Endodermal cell (in vitro differentiated cells): Measurements from ENCODE around the gene MVD. TPM values are rescaled to one million over a fixed set of nuclear protein-coding genes. Genes with fewer than 3 reads are reported as not detected.

Source experiments
- DNase-seq: peaks from one replicate; pipeline ENCODE4 v3.0.0-alpha.2; 2017
- H3K27ac ChIP-seq: 2 replicates; pipeline ENCODE4 v1.5.1; 2013; ENCODE audit warnings: mild to moderate bottlenecking, low read depth, low read length, moderate library complexity
- H3K27me3 ChIP-seq: 2 replicates; pipeline ENCODE4 v1.6.1; 2013; ENCODE audit warnings: mild to moderate bottlenecking, low read length, moderate library complexity; ENCODE audit not compliant: insufficient read depth, control insufficient read depth, poor library complexity, severe bottlenecking
- H3K36me3 ChIP-seq: 2 replicates; pipeline ENCODE4 v1.7.0; 2013; ENCODE audit warnings: mild to moderate bottlenecking, low read length, moderate library complexity; ENCODE audit not compliant: control insufficient read depth, insufficient read depth
- H3K4me1 ChIP-seq: one replicate; pipeline ENCODE4 v1.7.0; 2013; ENCODE audit warnings: low read length; ENCODE audit not compliant: control insufficient read depth, insufficient read depth
- H3K4me3 ChIP-seq: 2 replicates; pipeline ENCODE4 v1.5.1; 2013; ENCODE audit warnings: mild to moderate bottlenecking, low read length, moderate library complexity
- H3K9ac ChIP-seq: 2 replicates; pipeline ENCODE4 v1.6.1; 2013; ENCODE audit warnings: mild to moderate bottlenecking, low read length, moderate library complexity; ENCODE audit not compliant: poor library complexity, severe bottlenecking; ENCODE audit errors: extremely low read depth
- H3K9me3 ChIP-seq: 2 replicates; pipeline ENCODE4 v1.6.1; 2013; ENCODE audit warnings: mild to moderate bottlenecking, low read length, moderate library complexity; ENCODE audit not compliant: control insufficient read depth
- H3K27ac Mint-ChIP-seq: 2 replicates; pipeline ENCODE4 v1.8.0; 2020; ENCODE audit warnings: mixed read lengths
- H3K27me3 Mint-ChIP-seq: 2 replicates; pipeline ENCODE4 v1.8.0; 2021; ENCODE audit warnings: mild to moderate bottlenecking, mixed read lengths; ENCODE audit not compliant: insufficient read depth
- H3K36me3 Mint-ChIP-seq: 2 replicates; pipeline ENCODE4 v1.8.0; 2020; ENCODE audit warnings: low read depth, mixed read lengths
- H3K4me1 Mint-ChIP-seq: 2 replicates; pipeline ENCODE4 v1.8.0; 2020; ENCODE audit warnings: mixed read lengths
- H3K4me3 Mint-ChIP-seq: 2 replicates; pipeline ENCODE4 v1.8.0; 2020; ENCODE audit warnings: mild to moderate bottlenecking, moderate library complexity, mixed read lengths
- H3K9me3 Mint-ChIP-seq: 2 replicates; pipeline ENCODE4 v1.8.0; 2020; ENCODE audit warnings: mild to moderate bottlenecking, mixed read lengths
- WGBS, 2 experiments: methylation state at CpG; one replicate each; pipeline versions ENCODE4 v1.1.5 to v1.1.7; 2013; ENCODE audit warnings: missing lambda C conversion rate in 2 of 2, mixed read lengths in 1 of 2; ENCODE audit not compliant: insufficient coverage in 1 of 2, insufficient read length in 1 of 2; 5-methylcytosine and 5-hydroxymethylcytosine counted together
- total RNA-seq, 2 donors: library from RNA; stranded (reverse); fragmentation: NEBNext Ultra II Directional in 1 of 2; extraction: Animal tissue kit (Norgen Biotek cat#: 25700) in 1 of 2; gene quantifications; 2 replicates in 1 of 2; 3 replicates in 1 of 2; pipeline ENCODE4 v1.2.1, GENCODE V29; 2021
- TF ChIP-seq, protein P1 (sequence below): fragments of 200-600 bp; sonication (generic); conservative IDR thresholded peaks from 2 replicates; pipeline ENCODE4 v1.5.0; 2021; ENCODE audit warnings: antibody characterized with exemption, mild to moderate bottlenecking

Gene MVD
- total RNA-seq, 2 donors from 2014 or later, result 79.8 to 81.4 TPM

DNA sequence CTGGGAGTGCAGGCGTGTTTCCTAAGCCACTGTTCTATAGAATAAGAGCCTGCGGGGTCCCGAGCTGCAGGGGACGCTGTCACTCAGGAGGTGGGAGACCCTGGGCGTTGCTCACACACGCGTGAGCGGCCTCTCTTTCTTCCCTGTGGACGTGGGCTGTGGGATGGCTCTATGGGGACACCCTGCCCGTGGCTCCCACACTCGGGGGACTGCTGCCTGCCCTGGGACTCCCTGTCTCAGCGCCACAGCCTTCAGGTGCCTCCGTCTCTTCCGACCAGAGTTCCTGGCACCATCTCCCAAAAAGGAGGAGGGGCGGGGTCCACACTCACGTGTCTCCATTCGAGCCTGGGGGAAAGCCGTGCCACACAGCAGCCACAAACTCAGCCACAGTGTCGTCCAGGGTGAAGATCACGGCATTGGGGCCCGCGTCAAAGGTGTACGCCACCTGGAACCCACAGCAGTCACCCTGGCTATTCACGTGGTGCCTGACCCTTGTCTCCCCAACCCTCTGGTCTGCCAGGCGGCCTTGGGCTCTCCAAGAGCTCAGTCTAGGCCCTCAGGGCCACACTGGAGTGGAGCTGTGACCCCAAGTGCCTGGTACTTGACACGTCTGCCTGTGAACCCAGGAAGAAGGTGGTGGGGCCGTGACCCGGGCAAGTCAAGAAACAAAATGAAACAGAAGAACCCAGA is 8.4 kb downstream of the MVD start:
- no peaks in the 10 kb centered on the region for H3K9me3 Mint-ChIP-seq
- no peak overlapping the region for H3K9ac ChIP-seq
- H3K36me3 Mint-ChIP-seq, result peaks cover 15% of the 10 kb centered on the region
- H3K27me3 Mint-ChIP-seq, result no peaks in the 10 kb centered on the region
- peaks cover 5% of the 10 kb centered on the region for H3K36me3 ChIP-seq
- no peak overlapping the region for H3K27ac Mint-ChIP-seq
- WGBS, 2 experiments, result 91 to 93% methylated on average over 18 to 28 of the region's 28 CpGs
- peaks cover 5% of the 10 kb centered on the region for H3K4me1 ChIP-seq
- DNase-seq, result no peak
- no peaks in the 10 kb centered on the region for H3K4me1 Mint-ChIP-seq
- no peak overlapping the region for H3K4me3 Mint-ChIP-seq
- no peaks in the 10 kb centered on the region for H3K27me3 ChIP-seq
- TF ChIP-seq, protein P1, sequence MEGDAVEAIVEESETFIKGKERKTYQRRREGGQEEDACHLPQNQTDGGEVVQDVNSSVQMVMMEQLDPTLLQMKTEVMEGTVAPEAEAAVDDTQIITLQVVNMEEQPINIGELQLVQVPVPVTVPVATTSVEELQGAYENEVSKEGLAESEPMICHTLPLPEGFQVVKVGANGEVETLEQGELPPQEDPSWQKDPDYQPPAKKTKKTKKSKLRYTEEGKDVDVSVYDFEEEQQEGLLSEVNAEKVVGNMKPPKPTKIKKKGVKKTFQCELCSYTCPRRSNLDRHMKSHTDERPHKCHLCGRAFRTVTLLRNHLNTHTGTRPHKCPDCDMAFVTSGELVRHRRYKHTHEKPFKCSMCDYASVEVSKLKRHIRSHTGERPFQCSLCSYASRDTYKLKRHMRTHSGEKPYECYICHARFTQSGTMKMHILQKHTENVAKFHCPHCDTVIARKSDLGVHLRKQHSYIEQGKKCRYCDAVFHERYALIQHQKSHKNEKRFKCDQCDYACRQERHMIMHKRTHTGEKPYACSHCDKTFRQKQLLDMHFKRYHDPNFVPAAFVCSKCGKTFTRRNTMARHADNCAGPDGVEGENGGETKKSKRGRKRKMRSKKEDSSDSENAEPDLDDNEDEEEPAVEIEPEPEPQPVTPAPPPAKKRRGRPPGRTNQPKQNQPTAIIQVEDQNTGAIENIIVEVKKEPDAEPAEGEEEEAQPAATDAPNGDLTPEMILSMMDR, result no peak
- no peak overlapping the region for H3K4me3 ChIP-seq
- no peak overlapping the region for H3K27ac ChIP-seq
- H3K9me3 ChIP-seq, result no peaks in the 10 kb centered on the region

DNA sequence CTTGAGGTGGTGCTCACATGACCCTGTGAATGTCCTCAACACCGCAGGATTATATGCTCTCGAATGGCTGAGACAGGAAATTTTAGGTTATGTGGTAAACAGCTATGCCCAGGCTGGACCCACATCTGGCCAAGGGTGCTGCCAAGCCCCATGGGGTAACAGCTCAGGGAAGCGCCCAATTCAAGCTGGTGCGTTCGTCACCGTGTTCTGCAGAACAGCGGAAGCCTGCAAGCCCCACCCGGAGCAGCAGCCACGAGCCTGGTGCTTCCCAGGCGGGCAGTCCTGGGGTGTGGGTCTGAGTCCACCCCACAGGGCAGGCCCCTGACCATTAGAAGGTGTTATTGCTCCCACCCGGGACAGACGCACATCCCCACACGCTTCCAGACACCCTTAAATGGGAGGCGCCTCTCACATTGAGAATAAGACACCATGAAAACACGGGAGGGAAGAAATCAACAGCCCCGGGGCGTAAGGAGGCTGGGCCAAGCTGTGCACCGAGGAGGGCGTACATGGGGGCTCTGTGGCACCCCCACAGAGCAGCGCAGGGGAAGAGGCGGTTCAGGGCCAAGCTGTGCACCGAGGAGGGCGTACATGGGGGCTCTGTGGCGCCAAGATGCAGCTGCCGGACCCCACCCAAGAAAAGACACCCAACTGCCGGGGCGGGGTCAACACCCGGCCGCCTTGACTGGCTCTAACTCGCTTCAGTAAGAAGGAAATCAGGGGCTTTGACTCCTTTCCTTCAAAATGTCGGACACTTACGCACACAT is 9.1 kb downstream of the MVD start:
- H3K9ac ChIP-seq, result no peak overlapping the region
- no peaks in the 10 kb centered on the region for H3K27me3 ChIP-seq
- Mint-ChIP-seq H3K27ac (no peak overlapping the region), H3K4me3 (no peak overlapping the region), H3K4me1 (peaks cover 5% of the 10 kb centered on the region), H3K36me3 (peaks cover 16% of the 10 kb centered on the region), H3K27me3 (no peaks in the 10 kb centered on the region), H3K9me3 (no peaks in the 10 kb centered on the region)
- no peaks in the 10 kb centered on the region for H3K9me3 ChIP-seq
- DNase-seq, result no peak
- peaks cover 5% of the 10 kb centered on the region for H3K36me3 ChIP-seq
- no peak overlapping the region for H3K4me3 ChIP-seq
- TF ChIP-seq, protein P1, result no peak
- WGBS, 2 experiments, result 92 to 94% methylated on average over 31 to 32 of the region's 32 CpGs
- H3K27ac ChIP-seq, result no peak overlapping the region
- peaks cover 5% of the 10 kb centered on the region for H3K4me1 ChIP-seq

DNA sequence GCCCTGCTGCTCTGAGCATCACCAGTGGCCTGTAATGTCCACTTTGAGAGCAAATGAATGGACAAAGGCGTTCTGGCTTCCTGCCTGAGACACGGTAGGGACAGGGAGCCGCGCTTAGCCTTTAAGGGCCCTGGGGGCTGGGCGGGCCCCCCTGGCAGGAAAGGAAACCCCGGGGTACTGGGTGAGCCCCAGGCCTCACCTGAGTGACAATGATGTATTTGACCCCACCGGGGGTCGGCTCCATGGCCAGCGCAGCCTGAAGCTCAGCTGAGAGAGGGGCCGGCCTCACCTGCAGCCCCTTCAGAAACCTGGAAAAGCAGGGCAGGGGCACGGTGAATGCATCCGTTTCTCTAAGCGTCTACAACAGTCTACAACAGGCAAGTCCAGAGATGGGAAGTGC is 9.8 kb downstream of the MVD start:
- H3K4me3 ChIP-seq, result no peak overlapping the region
- no peak for DNase-seq
- peaks cover 2% of the 10 kb centered on the region for H3K36me3 ChIP-seq
- H3K9ac ChIP-seq, result no peak overlapping the region
- Mint-ChIP-seq H3K4me3 (no peak overlapping the region), H3K36me3 (peaks cover 16% of the 10 kb centered on the region), H3K27ac (no peak overlapping the region), H3K4me1 (peaks cover 5% of the 10 kb centered on the region), H3K9me3 (no peaks in the 10 kb centered on the region), H3K27me3 (no peaks in the 10 kb centered on the region)
- no peak overlapping the region for H3K27ac ChIP-seq
- TF ChIP-seq, protein P1, result no peak
- H3K9me3 ChIP-seq, result no peaks in the 10 kb centered on the region
- H3K27me3 ChIP-seq, result no peaks in the 10 kb centered on the region
- WGBS, 2 experiments, result 95 to 97% methylated on average over 13 of the region's 13 CpGs
- peaks cover 5% of the 10 kb centered on the region for H3K4me1 ChIP-seq
